ENCODE results near the gene SLC27A3. TPM values are rescaled to one million over a fixed set of nuclear protein-coding genes. Genes with fewer than 3 reads are reported as not detected.

Gene SLC27A3
- total RNA-seq, 2 donors from 2014 or later: 60.6 to 64.5 TPM

- Histone ChIP-seq H3K4me3 (ENCODE audit: low read length) (no peak overlapping the region), H3K36me3 (ENCODE audit: control insufficient read depth, insufficient read depth, low read length) (no peaks in the 10 kb centered on the region), H3K27ac (ENCODE audit: low read depth, low read length) (peak overlapping the region; percentile 97), H3K4me1 (ENCODE audit: control insufficient read depth, insufficient read depth, low read length) (no peaks in the 10 kb centered on the region), H3K9me3 (ENCODE audit: control insufficient read depth, low read length) (no peaks in the 10 kb centered on the region), H3K9ac (ENCODE audit: extremely low read depth, low read length, poor library complexity, severe bottlenecking) (no peak overlapping the region), H3K27me3 (ENCODE audit: control insufficient read depth, insufficient read depth, low read length, poor library complexity, severe bottlenecking) (no peaks in the 10 kb centered on the region)
- Mint-ChIP-seq H3K4me1 (peaks cover 10% of the 10 kb centered on the region), H3K36me3 (ENCODE audit: low read depth) (no peaks in the 10 kb centered on the region), H3K27ac (no peak overlapping the region), H3K27me3 (ENCODE audit: insufficient read depth) (no peaks in the 10 kb centered on the region), H3K9me3 (no peaks in the 10 kb centered on the region), H3K4me3 (no peak overlapping the region)
- no peak for TF ChIP-seq CTCF (conservative IDR thresholded peaks at IDR 0.05)
- DNase-seq: no peak
- WGBS, 2 experiments (ENCODE audit: insufficient coverage in 1 of 2, insufficient read length in 1 of 2): 61 to 87% methylated on average over 2 to 18 of the region's 18 CpGs
These were observed 20.2 kb downstream of the SLC27A3 start for GRCh38 chr1:153795330-153795837.

- Mint-ChIP-seq H3K9me3 (no peaks in the 10 kb centered on the region), H3K36me3 (ENCODE audit: low read depth) (no peaks in the 10 kb centered on the region), H3K4me1 (peaks cover 10% of the 10 kb centered on the region), H3K27me3 (ENCODE audit: insufficient read depth) (no peaks in the 10 kb centered on the region), H3K27ac (no peak overlapping the region), H3K4me3 (no peak overlapping the region)
- H3K4me3 ChIP-seq (ENCODE audit: low read length): no peak overlapping the region
- DNase-seq: no peak
- no peaks in the 10 kb centered on the region for H3K27me3 ChIP-seq (ENCODE audit: control insufficient read depth, insufficient read depth, low read length, poor library complexity, severe bottlenecking)
- no peaks in the 10 kb centered on the region for H3K36me3 ChIP-seq (ENCODE audit: control insufficient read depth, insufficient read depth, low read length)
- H3K4me1 ChIP-seq (ENCODE audit: control insufficient read depth, insufficient read depth, low read length): no peaks in the 10 kb centered on the region
- TF ChIP-seq CTCF (conservative IDR thresholded peaks at IDR 0.05): no peak
- H3K27ac ChIP-seq (ENCODE audit: low read depth, low read length): no peak overlapping the region
- H3K9me3 ChIP-seq (ENCODE audit: control insufficient read depth, low read length): no peaks in the 10 kb centered on the region
- 80 to 100% methylated on average over 6 to 9 of the region's 9 CpGs for WGBS, 2 experiments (ENCODE audit: insufficient coverage in 1 of 2, insufficient read length in 1 of 2)
- no peak overlapping the region for H3K9ac ChIP-seq (ENCODE audit: extremely low read depth, low read length, poor library complexity, severe bottlenecking)
These were observed 21.0 kb downstream of the SLC27A3 start for GRCh38 chr1:153795934-153796785.

GRCh38 chr1:153796786-153797659 is 21.8 kb downstream of the SLC27A3 start:
- H3K4me3 ChIP-seq (ENCODE audit: low read length): no peak overlapping the region
- no peak overlapping the region for H3K27ac ChIP-seq (ENCODE audit: low read depth, low read length)
- no peaks in the 10 kb centered on the region for H3K27me3 Mint-ChIP-seq (ENCODE audit: insufficient read depth)
- no peaks in the 10 kb centered on the region for H3K9me3 ChIP-seq (ENCODE audit: control insufficient read depth, low read length)
- no peaks in the 10 kb centered on the region for H3K27me3 ChIP-seq (ENCODE audit: control insufficient read depth, insufficient read depth, low read length, poor library complexity, severe bottlenecking)
- no peak overlapping the region for H3K4me3 Mint-ChIP-seq
- DNase-seq: peak; percentile 94
- H3K9ac ChIP-seq (ENCODE audit: extremely low read depth, low read length, poor library complexity, severe bottlenecking): no peak overlapping the region
- H3K27ac Mint-ChIP-seq: no peak overlapping the region
- H3K4me1 Mint-ChIP-seq: peaks cover 10% of the 10 kb centered on the region
- WGBS, 2 experiments (ENCODE audit: insufficient coverage in 1 of 2, insufficient read length in 1 of 2): 62 to 78% methylated on average over 9 to 26 of the region's 26 CpGs
- peak; percentile 93 for TF ChIP-seq CTCF (conservative IDR thresholded peaks at IDR 0.05)
- no peaks in the 10 kb centered on the region for H3K36me3 ChIP-seq (ENCODE audit: control insufficient read depth, insufficient read depth, low read length)
- H3K36me3 Mint-ChIP-seq (ENCODE audit: low read depth): no peaks in the 10 kb centered on the region
- no peaks in the 10 kb centered on the region for H3K9me3 Mint-ChIP-seq
- no peaks in the 10 kb centered on the region for H3K4me1 ChIP-seq (ENCODE audit: control insufficient read depth, insufficient read depth, low read length)
